Mammary epithelial cell (primary cell): Measurements from ENCODE around the gene MISP.

Experiments used
- EZH2 ChIP-seq: IDR thresholded peaks from 2 replicates; pipeline ENCODE4 v1.6.1; 2012; ENCODE audit warnings: low read length, inconsistent platforms, borderline replicate concordance
- TF ChIP-seq, protein P1 (sequence below), 2 donors: IDR thresholded peaks in 1 of 2; conservative IDR thresholded peaks in 1 of 2; 2 replicates each; pipeline ENCODE4 v1.5.1; 2011 to 2012; ENCODE audit warnings: inconsistent platforms in 2 of 2, low read length in 2 of 2, mild to moderate bottlenecking in 2 of 2, control low read depth in 1 of 2, low read depth in 1 of 2; ENCODE audit not compliant: insufficient read depth in 1 of 2; ENCODE audit errors: extremely low read depth in 1 of 2

DNA sequence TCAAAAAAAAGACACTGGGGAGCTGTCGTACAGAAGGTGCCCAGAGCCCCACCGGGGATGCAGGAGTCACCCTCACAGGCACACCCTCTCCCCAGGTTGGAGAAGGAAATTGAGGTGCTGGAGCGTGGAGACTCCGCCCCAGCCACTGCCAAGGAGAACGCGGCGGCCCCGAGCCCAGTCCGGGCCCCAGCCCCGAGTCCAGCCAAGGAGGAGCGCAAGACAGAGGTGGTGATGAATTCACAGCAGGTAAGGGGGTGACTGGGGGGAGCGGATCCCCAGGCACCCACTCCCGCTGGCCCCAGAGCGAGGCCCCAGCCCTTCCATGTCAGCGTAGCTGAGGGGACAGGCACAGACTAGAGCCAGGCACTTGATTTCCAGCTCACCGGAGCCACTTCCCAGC, 19.9 kb upstream of the MISP start:
- TF ChIP-seq, protein P1, sequence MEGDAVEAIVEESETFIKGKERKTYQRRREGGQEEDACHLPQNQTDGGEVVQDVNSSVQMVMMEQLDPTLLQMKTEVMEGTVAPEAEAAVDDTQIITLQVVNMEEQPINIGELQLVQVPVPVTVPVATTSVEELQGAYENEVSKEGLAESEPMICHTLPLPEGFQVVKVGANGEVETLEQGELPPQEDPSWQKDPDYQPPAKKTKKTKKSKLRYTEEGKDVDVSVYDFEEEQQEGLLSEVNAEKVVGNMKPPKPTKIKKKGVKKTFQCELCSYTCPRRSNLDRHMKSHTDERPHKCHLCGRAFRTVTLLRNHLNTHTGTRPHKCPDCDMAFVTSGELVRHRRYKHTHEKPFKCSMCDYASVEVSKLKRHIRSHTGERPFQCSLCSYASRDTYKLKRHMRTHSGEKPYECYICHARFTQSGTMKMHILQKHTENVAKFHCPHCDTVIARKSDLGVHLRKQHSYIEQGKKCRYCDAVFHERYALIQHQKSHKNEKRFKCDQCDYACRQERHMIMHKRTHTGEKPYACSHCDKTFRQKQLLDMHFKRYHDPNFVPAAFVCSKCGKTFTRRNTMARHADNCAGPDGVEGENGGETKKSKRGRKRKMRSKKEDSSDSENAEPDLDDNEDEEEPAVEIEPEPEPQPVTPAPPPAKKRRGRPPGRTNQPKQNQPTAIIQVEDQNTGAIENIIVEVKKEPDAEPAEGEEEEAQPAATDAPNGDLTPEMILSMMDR (conservative IDR thresholded peaks at IDR 0.05 in 1 of 2, IDR thresholded peaks at IDR 0.05 in 1 of 2; ENCODE audit: extremely low read depth in 1 of 2, insufficient read depth in 1 of 2, low read depth in 1 of 2, low read length in 2 of 2): no peak
- no peak for TF ChIP-seq EZH2
